HepG2 (cell line): ENCODE results near the gene ANAPC5. TPM values are rescaled to one million over a fixed set of nuclear protein-coding genes. Genes with fewer than 3 reads are reported as not detected.

Experiments used
- ATF7 ChIP-seq, 2 experiments: fragments of 450-650 bp in 1 of 2; sonication (generic) in 1 of 2; formaldehyde crosslinking in 1 of 2; IDR thresholded peaks; 2 replicates each; pipeline versions ENCODE4 v1.4.0 to v1.6.1; 2016 to 2020; ENCODE audit warnings: antibody characterized with exemption in 1 of 2, mild to moderate bottlenecking in 1 of 2, missing genetic modification reagents in 1 of 2
- FOXJ3 ChIP-seq: sonication (generic); formaldehyde crosslinking; IDR thresholded peaks from 2 replicates; pipeline ENCODE4 v1.4.0; 2020; ENCODE audit warnings: missing genetic modification reagents, mild to moderate bottlenecking, borderline replicate concordance
- KLF11 ChIP-seq: IDR thresholded peaks from 2 replicates; pipeline ENCODE4 v1.6.1; 2016; ENCODE audit warnings: missing compliant biosample characterization
- MED13 ChIP-seq: sonication (generic); formaldehyde crosslinking; IDR thresholded peaks from 2 replicates; pipeline ENCODE4 v1.5.0; 2020; ENCODE audit warnings: missing genetic modification reagents
- NKX3-1 ChIP-seq: sonication (generic); formaldehyde crosslinking; IDR thresholded peaks from 2 replicates; pipeline ENCODE4 v1.5.0; 2020; ENCODE audit warnings: missing genetic modification reagents
- POLR2A ChIP-seq, 2 experiments: IDR thresholded peaks; 2 replicates each; pipeline ENCODE4 v1.6.1; 2011; ENCODE audit warnings: low read depth in 2 of 2, low read length in 2 of 2, mild to moderate bottlenecking in 1 of 2, moderate library complexity in 1 of 2; ENCODE audit not compliant: insufficient read depth in 1 of 2
- RCOR2 ChIP-seq: IDR thresholded peaks from 2 replicates; pipeline ENCODE4 v1.6.1; 2016; ENCODE audit warnings: missing biosample characterization, missing genetic modification reagents
- ZNF274 ChIP-seq: sonication (generic); formaldehyde crosslinking; IDR thresholded peaks from 2 replicates; pipeline ENCODE4 v1.5.1; 2020; ENCODE audit warnings: mild to moderate bottlenecking, missing genetic modification reagents
- polyA plus RNA-seq, 8 experiments: library from polyadenylated mRNA; depleted of rRNA in 3 of 8; stranded (reverse) in 7 of 8; unstranded in 1 of 8; fragments of >200 nt; fragmentation: Illumina TruSeq in 4 of 8; extraction: Trizol in 4 of 8; gene quantifications; 2 replicates each; pipeline versions ENCODE4 v1.2.1 to v1.2.3, GENCODE V29; 2011 to 2016; ENCODE audit warnings: low read depth in 4 of 8, missing spikeins in 1 of 8, mixed read lengths in 1 of 8; ENCODE audit not compliant: insufficient read depth in 1 of 8
- total RNA-seq, 5 experiments: library from RNA; depleted of rRNA; stranded (reverse); fragments of >200 nt; fragmentation: Illumina TruSeq; extraction: Trizol; gene quantifications; 2 replicates each; pipeline ENCODE4 v1.2.3, GENCODE V29; 2016; ENCODE audit warnings: low read depth in 1 of 5
- TF ChIP-seq, protein P1 (sequence below): IDR thresholded peaks from 2 replicates; pipeline ENCODE4 v1.6.1; 2016; ENCODE audit warnings: missing genetic modification reagents, missing compliant biosample characterization
- TF ChIP-seq, protein P2 (sequence below): sonication (generic); formaldehyde crosslinking; IDR thresholded peaks from 2 replicates; pipeline ENCODE4 v1.4.0; 2020; ENCODE audit warnings: mild to moderate bottlenecking, low read depth, missing genetic modification reagents
- TF ChIP-seq, protein P3 (sequence below): sonication (generic); formaldehyde crosslinking; IDR thresholded peaks from 2 replicates; pipeline ENCODE4 v1.5.0; 2020; ENCODE audit warnings: missing genetic modification reagents
- TF ChIP-seq, protein P4 (sequence below): sonication (generic); formaldehyde crosslinking; IDR thresholded peaks from 2 replicates; pipeline ENCODE4 v1.8.0; 2022; ENCODE audit warnings: mild to moderate bottlenecking, missing genetic modification reagents, moderate library complexity
- TF ChIP-seq, protein P5 (sequence below): sonication (generic); formaldehyde crosslinking; IDR thresholded peaks from 2 replicates; pipeline ENCODE4 v1.8.0; 2022; ENCODE audit warnings: mild to moderate bottlenecking, missing genetic modification reagents, borderline replicate concordance
- TF ChIP-seq, protein P6 (sequence below): sonication (generic); formaldehyde crosslinking; IDR thresholded peaks from 2 replicates; pipeline ENCODE4 v1.5.0; 2020; ENCODE audit warnings: mild to moderate bottlenecking, missing genetic modification reagents
- TF ChIP-seq, protein P7 (sequence below): sonication (generic); formaldehyde crosslinking; IDR thresholded peaks from 2 replicates; pipeline ENCODE4 v1.4.0; 2020; ENCODE audit warnings: mild to moderate bottlenecking, missing genetic modification reagents
- TF ChIP-seq, protein P8 (sequence below): IDR thresholded peaks from 2 replicates; pipeline ENCODE4 v1.6.1; 2016; ENCODE audit warnings: missing compliant biosample characterization, missing genetic modification reagents, borderline replicate concordance

ANAPC5 gene
- total and polyA plus RNA-seq, 2 of the 13 experiments (the other 11 are each of a cell fraction or from before 2014, with no cell fraction given) = 146 to 161 TPM

DNA sequence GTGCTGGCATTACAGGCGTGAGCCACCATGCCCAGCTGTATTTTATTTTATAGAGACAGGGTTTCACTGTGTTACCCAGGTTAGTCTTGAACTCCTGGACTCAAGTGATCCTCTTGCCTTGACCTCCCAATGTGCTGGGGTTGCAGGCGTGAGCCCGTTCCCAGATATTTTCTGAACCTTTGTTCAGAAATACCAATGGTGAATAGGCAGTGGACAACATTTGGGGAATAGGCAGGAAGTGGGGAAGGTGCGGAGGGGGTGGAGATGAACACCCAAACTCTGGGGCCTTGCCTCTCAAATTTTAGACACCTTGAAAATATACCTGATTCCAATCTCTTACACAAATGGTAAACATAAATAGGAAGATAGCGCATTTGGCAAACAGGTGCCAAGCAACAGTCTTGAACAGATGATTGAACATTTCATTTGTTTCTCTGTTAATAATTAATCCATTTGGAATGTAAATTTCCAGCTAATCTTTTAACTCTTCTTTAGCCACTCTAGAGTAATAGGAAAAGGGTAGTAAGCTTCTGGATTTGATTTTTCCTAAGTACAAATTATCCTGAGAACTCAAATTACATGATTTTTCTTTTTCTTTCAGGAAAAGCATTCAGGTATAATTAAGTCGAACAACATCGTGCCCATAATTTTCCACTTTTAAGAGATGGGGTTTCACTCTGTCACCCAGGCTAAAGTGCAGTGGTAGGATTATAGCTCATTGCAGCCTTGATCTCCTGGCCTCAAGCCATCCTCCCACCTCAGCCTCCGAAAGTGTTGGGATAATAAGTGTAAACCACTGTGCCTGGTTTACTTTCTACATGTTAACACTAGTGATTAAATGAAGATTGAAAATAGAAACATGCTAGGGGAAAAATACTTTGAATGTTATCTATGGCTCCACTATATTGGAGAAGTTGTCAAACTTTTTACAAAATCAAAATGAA is 24.8 kb upstream of the ANAPC5 start (continued):
- TF ChIP-seq, protein P1, sequence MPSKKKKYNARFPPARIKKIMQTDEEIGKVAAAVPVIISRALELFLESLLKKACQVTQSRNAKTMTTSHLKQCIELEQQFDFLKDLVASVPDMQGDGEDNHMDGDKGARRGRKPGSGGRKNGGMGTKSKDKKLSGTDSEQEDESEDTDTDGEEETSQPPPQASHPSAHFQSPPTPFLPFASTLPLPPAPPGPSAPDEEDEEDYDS (CRISPR knock-in tag) = peak; percentile 33; the same call in 1 of the 2 replicates
- 0 out of 2 replicates have a peak, but pooled peaks have one; percentile 67 for TF ChIP-seq RCOR2 (CRISPR knock-in tag)
- no peak for TF ChIP-seq ATF7 (IDR thresholded peaks at IDR 0.05)
- TF ChIP-seq ATF7 (CRISPR knock-in tag; IDR thresholded peaks at IDR 0.05) = no peak
- TF ChIP-seq, protein P2, sequence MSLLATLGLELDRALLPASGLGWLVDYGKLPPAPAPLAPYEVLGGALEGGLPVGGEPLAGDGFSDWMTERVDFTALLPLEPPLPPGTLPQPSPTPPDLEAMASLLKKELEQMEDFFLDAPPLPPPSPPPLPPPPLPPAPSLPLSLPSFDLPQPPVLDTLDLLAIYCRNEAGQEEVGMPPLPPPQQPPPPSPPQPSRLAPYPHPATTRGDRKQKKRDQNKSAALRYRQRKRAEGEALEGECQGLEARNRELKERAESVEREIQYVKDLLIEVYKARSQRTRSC (CRISPR knock-in tag) = no peak
- no peak; the same call in 1 of the 2 replicates for TF ChIP-seq FOXJ3 (CRISPR knock-in tag)
- no peak for TF ChIP-seq MED13 (CRISPR knock-in tag)
- TF ChIP-seq, protein P3, sequence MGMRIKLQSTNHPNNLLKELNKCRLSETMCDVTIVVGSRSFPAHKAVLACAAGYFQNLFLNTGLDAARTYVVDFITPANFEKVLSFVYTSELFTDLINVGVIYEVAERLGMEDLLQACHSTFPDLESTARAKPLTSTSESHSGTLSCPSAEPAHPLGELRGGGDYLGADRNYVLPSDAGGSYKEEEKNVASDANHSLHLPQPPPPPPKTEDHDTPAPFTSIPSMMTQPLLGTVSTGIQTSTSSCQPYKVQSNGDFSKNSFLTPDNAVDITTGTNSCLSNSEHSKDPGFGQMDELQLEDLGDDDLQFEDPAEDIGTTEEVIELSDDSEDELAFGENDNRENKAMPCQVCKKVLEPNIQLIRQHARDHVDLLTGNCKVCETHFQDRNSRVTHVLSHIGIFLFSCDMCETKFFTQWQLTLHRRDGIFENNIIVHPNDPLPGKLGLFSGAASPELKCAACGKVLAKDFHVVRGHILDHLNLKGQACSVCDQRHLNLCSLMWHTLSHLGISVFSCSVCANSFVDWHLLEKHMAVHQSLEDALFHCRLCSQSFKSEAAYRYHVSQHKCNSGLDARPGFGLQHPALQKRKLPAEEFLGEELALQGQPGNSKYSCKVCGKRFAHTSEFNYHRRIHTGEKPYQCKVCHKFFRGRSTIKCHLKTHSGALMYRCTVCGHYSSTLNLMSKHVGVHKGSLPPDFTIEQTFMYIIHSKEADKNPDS (CRISPR knock-in tag) = no peak
- TF ChIP-seq KLF11 (CRISPR knock-in tag) = no peak
- TF ChIP-seq NKX3-1 = no peak
- TF ChIP-seq, protein P4, sequence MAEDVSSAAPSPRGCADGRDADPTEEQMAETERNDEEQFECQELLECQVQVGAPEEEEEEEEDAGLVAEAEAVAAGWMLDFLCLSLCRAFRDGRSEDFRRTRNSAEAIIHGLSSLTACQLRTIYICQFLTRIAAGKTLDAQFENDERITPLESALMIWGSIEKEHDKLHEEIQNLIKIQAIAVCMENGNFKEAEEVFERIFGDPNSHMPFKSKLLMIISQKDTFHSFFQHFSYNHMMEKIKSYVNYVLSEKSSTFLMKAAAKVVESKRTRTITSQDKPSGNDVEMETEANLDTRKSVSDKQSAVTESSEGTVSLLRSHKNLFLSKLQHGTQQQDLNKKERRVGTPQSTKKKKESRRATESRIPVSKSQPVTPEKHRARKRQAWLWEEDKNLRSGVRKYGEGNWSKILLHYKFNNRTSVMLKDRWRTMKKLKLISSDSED = no peak
- TF ChIP-seq, protein P5, sequence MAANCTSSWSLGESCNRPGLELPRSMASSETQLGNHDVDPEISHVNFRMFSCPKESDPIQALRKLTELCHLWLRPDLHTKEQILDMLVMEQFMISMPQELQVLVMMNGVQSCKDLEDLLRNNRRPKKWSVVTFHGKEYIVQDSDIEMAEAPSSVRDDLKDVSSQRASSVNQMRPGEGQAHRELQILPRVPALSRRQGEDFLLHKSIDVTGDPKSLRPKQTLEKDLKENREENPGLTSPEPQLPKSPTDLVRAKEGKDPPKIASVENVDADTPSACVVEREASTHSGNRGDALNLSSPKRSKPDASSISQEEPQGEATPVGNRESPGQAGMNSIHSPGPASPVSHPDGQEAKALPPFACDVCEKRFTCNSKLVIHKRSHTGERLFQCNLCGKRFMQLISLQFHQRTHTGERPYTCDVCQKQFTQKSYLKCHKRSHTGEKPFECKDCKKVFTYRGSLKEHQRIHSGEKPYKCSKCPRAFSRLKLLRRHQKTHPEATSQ (CRISPR knock-in tag) = no peak
- TF ChIP-seq ZNF274 (CRISPR knock-in tag) = no peak
- TF ChIP-seq POLR2A (IDR thresholded peaks at IDR 0.05; ENCODE audit: insufficient read depth in 1 of 2, low read depth in 2 of 2, low read length in 2 of 2) = no peak
- TF ChIP-seq, protein P6, sequence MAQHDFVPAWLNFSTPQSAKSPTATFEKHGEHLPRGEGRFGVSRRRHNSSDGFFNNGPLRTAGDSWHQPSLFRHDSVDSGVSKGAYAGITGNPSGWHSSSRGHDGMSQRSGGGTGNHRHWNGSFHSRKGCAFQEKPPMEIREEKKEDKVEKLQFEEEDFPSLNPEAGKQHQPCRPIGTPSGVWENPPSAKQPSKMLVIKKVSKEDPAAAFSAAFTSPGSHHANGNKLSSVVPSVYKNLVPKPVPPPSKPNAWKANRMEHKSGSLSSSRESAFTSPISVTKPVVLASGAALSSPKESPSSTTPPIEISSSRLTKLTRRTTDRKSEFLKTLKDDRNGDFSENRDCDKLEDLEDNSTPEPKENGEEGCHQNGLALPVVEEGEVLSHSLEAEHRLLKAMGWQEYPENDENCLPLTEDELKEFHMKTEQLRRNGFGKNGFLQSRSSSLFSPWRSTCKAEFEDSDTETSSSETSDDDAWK (CRISPR knock-in tag) = no peak
- TF ChIP-seq, protein P7, sequence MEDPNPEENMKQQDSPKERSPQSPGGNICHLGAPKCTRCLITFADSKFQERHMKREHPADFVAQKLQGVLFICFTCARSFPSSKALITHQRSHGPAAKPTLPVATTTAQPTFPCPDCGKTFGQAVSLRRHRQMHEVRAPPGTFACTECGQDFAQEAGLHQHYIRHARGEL (CRISPR knock-in tag) = no peak
- TF ChIP-seq, protein P8, sequence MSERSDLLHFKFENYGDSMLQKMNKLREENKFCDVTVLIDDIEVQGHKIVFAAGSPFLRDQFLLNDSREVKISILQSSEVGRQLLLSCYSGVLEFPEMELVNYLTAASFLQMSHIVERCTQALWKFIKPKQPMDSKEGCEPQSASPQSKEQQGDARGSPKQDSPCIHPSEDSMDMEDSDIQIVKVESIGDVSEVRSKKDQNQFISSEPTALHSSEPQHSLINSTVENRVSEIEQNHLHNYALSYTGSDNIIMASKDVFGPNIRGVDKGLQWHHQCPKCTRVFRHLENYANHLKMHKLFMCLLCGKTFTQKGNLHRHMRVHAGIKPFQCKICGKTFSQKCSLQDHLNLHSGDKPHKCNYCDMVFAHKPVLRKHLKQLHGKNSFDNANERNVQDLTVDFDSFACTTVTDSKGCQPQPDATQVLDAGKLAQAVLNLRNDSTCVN (CRISPR knock-in tag) = no peak
